ENCODE data around the gene EXOC4. TPM values are rescaled to one million over a fixed set of nuclear protein-coding genes. Genes with fewer than 3 reads are reported as not detected.

EXOC4 gene
- total RNA-seq, 1 donor from 2014 or later: 96.9 TPM

- DNase-seq (ENCODE audit: low read depth in 2 of 2): no peak
These were observed 530.4 kb downstream of the EXOC4 start for GRCh38 chr7:133783276-133783675.

- DNase-seq (ENCODE audit: low read depth in 2 of 2): no peak
These were observed 531.7 kb downstream of the EXOC4 start for GRCh38 chr7:133784486-133785001.

GRCh38 chr7:133786401-133786937 is 533.6 kb downstream of the EXOC4 start:
- no peak for DNase-seq (ENCODE audit: low read depth in 2 of 2)

GRCh38 chr7:133789974-133790373 is 537.1 kb downstream of the EXOC4 start:
- DNase-seq (ENCODE audit: low read depth in 2 of 2): no peak

DNA sequence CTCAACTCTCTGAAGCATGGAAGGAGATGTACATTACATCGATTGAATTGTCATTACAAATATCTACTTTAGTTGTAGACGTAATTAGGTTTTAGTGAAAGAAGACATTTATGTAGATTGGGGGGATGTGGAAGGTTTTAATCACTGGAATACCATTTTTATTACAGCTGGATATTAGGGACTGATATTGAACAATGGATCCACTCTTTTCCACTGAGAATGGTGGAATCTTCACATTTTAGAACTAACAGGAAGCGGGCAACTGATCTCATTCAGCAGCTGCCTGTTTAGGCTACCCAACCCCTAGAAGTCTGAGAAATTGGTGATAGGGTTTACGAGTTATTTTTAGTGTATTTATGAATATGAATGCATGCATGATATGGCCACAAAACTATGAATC is 538.0 kb downstream of the EXOC4 start:
- DNase-seq (ENCODE audit: low read depth in 2 of 2): no peak

GRCh38 chr7:133794479-133794878 is 541.6 kb downstream of the EXOC4 start:
- DNase-seq (ENCODE audit: low read depth in 2 of 2): no peak

DNA sequence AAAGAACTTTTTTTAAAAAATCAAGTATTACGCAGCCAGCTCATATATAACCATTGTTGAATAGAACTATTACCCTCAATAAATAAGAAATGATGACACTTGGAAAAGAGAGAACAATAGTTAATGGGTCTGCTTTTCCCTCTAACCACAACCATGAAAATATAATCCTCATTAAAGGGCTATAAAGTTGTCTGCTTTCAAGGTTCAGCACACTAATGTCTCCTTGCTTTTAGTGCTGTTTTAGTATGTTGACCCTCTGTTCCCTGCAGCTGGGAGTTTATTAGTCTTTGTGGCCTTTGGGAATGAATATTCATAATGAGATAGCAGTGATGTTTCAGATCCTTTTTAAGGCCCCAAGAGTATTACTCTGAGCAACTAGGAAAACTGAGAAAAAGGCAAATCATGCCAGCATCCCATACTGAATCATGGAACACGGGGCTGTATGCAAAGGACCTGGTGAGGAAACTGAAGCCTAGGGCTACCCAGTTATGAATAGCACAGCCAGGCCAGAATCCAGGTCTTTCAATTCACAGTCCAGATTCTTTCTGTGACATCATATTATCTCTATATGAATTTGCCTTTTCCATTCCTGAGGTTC is 542.3 kb downstream of the EXOC4 start:
- no peak for DNase-seq (ENCODE audit: low read depth in 2 of 2)

DNA sequence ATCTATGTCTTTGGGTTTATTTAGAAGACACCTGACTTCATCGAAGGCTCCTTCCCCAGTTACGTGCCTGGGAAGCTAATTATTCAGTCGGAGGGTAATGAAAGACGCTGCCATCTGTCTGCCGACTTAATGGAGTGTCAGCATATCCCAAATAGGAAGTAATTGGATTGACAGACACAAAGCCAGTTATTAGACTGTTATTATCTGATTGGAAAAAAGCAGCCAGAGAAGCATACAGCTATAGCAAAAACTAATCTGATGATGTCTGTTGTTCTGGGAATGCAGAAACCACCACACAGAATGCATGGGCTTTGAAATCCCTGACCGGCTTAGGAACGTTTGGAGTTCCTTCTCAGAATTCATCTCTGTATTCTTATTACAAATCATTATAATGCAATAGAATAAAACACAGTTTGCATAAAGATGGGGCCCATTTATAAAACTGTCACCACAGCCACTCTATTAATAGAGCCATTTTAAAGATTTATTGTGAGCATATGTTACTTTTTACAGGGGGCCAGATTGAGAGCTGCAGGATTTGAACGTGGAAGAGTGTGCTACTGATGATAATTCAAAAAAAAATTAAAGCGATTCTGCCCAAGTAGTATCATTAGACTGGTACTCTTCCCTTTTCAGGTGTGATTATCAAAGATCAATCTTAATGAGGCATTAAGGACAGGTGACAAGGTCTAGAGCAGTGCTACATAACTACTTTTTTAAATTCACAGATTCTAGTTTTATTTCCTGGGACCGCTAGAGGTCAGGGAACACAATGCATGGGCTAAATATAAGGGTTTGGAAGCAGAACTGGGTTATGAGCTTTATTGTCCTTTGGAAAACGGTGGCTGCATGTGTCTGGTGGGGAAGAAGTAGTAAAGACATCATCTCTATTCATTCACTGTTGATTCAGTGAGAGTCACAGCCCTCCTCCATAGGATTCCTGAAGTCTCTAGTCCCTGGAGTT is 544.2 kb downstream of the EXOC4 start:
- no peak for DNase-seq (ENCODE audit: low read depth in 2 of 2)

- no peak for DNase-seq (ENCODE audit: low read depth in 2 of 2)
These were observed 545.1 kb downstream of the EXOC4 start for GRCh38 chr7:133797818-133798520.

DNA sequence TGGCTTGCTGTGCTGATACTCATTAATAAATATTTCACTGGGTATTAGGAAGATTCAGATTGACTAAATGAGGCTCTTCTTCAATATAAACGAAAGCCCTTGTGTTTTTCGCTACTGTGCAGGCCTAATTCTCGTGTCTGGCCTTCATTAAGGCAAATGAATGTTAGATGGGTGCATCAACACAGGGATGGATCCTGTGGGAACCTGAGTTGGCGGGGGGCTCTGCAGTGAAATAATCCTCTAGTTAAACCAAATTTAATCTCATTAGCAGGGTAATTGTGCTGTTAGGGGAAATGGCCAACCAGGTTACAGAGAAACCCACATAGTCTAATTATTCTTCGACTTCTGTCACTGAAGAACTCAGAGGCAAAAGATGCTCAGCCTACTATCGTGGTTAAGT is 548.5 kb downstream of the EXOC4 start:
- no peak for DNase-seq (ENCODE audit: low read depth in 2 of 2)

GRCh38 chr7:133804127-133804526 is 551.2 kb downstream of the EXOC4 start:
- DNase-seq (ENCODE audit: low read depth in 2 of 2): no peak

- no peak for DNase-seq (ENCODE audit: low read depth in 2 of 2)
These were observed 552.5 kb downstream of the EXOC4 start for GRCh38 chr7:133805426-133805825.

DNA sequence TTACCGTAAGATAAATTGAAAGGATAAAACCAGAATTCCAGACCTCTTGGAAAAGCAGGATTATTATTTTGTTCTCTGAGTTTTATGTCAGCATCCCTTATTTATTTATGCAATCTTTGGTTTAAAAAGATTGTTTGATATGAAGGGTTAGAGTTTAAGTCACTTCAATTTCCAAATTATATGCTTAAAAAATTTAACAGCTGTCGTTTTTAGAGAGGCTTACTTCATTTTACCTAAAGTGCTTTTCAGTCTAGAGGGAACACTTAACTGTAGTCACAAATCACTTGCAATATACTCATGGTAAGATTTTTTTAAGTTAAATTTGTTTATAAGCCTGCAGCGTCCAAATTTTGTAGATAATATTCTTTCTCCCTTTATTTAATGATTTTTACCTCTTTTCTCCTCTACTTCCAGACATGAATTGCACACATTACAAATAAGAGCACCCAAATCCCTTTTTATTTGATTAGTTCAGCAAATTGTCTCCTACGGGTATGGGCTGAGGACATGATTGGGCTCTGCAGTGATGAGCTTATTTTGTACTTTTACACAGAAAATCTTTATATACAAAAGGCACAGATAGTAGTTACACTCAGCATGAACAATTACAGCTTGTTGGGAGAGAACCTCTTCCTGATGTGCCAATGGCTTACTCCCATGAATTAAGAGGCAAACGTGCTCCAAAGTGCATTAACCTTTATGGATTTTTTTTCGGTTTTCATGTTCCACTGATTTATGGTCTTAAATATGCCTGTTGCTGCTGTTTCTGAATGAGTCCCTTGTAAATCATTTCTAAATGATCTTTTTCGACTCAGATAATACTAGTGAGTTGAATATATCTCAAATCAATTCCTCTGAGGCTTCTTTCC is 555.0 kb downstream of the EXOC4 start:
- DNase-seq (ENCODE audit: low read depth in 2 of 2): no peak

- no peak for DNase-seq (ENCODE audit: low read depth in 2 of 2)
These were observed 555.6 kb downstream of the EXOC4 start for GRCh38 chr7:133808493-133808866.

GRCh38 chr7:133812877-133813276 is 560.0 kb downstream of the EXOC4 start:
- DNase-seq (ENCODE audit: low read depth in 2 of 2): no peak

DNA sequence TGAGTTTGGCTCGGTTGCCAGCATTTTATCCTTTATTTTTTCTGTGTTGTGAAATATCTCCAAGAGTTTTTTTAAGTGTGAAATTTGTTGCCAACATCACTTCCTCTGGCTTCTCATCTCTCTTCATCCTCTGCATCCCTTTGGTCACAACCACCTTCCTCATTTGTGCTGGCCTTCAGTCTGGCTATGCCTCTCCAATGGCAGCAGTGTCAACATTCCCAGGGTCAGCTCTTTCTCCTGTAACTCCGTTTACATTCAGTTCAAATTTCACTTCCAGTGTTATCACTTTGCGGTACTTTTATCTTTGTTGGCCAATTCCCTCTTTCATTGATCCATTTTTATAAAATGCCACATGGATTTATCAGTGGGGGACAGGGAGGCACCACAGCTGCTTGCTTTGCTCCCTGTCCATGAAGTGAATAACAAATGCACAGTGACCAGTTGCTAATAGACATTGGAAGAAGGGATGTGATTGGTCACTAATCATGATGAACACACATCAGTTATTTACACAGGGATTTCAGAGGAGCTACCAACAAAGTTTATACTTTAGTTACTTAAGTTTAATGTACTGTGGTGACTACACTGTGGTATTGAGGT is 562.8 kb downstream of the EXOC4 start:
- no peak for DNase-seq (ENCODE audit: low read depth in 2 of 2)

GRCh38 chr7:133819695-133820094 is 566.8 kb downstream of the EXOC4 start:
- no peak for DNase-seq (ENCODE audit: low read depth in 2 of 2)

- no peak for DNase-seq (ENCODE audit: low read depth in 2 of 2)
These were observed 567.7 kb downstream of the EXOC4 start for GRCh38 chr7:133820584-133820983.

- DNase-seq (ENCODE audit: low read depth in 2 of 2): no peak
These were observed 568.3 kb downstream of the EXOC4 start for GRCh38 chr7:133821171-133821570.

DNA sequence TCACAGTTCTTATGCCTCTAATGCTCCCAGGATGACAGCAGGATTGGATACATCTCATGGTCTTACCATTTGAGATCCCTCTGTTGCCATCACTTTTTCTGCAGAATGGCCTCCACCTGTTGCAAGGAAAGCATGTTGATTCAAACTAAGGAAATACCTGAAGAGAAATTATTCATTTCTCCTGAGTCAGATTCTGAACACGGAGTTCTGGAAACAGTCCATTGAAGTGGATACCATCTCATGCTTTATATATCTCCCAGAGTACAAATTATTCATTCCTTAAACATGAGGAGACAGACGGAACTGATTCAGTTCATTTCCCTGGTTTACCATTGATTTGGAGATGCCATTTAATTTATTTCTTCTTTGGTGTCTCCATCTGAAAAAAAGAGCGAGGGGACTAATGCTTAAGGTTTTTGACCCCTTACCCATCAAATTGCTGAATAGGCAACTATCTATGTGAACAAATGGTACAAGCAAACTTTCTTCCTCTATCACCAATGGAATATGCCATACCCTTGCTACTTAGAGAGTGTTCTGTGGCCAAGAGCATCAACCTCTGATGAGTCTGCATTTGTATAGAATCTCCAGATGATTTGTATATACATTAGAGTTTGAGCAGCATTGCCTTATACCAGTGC is 569.2 kb downstream of the EXOC4 start:
- DNase-seq (ENCODE audit: low read depth in 2 of 2): no peak
